ENCODE measurements around the gene INPP5E. TPM values are rescaled to one million over a fixed set of nuclear protein-coding genes. Genes with fewer than 3 reads are reported as not detected.

Gene INPP5E
- total and polyA plus RNA-seq, 2 experiments from 2014 or later = 5.8 to 13.4 TPM

- Histone ChIP-seq H3K79me2 (replicated peaks; ENCODE audit: insufficient read depth) (no peaks in the 10 kb centered on the region), H3K4me3 (no peak overlapping the region), H3K27ac (ENCODE audit: low read depth) (no peak overlapping the region), H3F3A (replicated peaks; ENCODE audit: low read depth) (0 out of 2 replicates have a peak, but pooled peaks cover 12% of the 10 kb centered on the region), H2AFZ (no peak overlapping the region), H4K20me1 (replicated peaks; ENCODE audit: insufficient read depth) (peaks cover 10% of the 10 kb centered on the region), H3K4me2 (no peak overlapping the region), H3K27me3 (ENCODE audit: insufficient read depth) (no peaks in the 10 kb centered on the region), H3K4me1 (ENCODE audit: insufficient read depth) (no peaks in the 10 kb centered on the region), H3K9me2 (ENCODE audit: insufficient read depth) (no peaks in the 10 kb centered on the region), H3K36me3 (ENCODE audit: insufficient read depth) (peaks cover 35% of the 10 kb centered on the region)
- DNase-seq (ENCODE audit: low spot score) (no peak), ATAC-seq (no peak)
- Mint-ChIP-seq H3K27ac (no peak overlapping the region), H3K27me3 (ENCODE audit: insufficient read depth, low read depth, poor library complexity) (peaks cover 7% of the 10 kb centered on the region), H3K36me3 (ENCODE audit: low read depth) (peaks cover 88% of the 10 kb centered on the region), H3K9me3 (no peaks in the 10 kb centered on the region; the same call in 2 of the 3 replicates), H3K4me1 (no peaks in the 10 kb centered on the region; the same call in 2 of the 3 replicates), H3K4me3 (no peak overlapping the region)
- TF ChIP-seq STAT1 (IDR thresholded peaks at IDR 0.05; ENCODE audit: unreplicated experiment) (no peak), CREB1 (CRISPR knock-in tag; IDR thresholded peaks at IDR 0.05; ENCODE audit: low read depth) (no peak), EZH2phosphoT487 (IDR thresholded peaks at IDR 0.05; ENCODE audit: unreplicated experiment) (no peak), NANOG (IDR thresholded peaks at IDR 0.05; ENCODE audit: borderline replicate concordance) (no peak), POLR2AphosphoS5 (IDR thresholded peaks at IDR 0.05; ENCODE audit: low read depth) (no peak), ZNF462 (CRISPR knock-in tag; IDR thresholded peaks at IDR 0.05) (no peak), EZH2 (IDR thresholded peaks at IDR 0.05; ENCODE audit: low read depth, unreplicated experiment) (no peak), ZNF331 (CRISPR knock-in tag; IDR thresholded peaks at IDR 0.05; ENCODE audit: low read depth) (no peak), REST (IDR thresholded peaks at IDR 0.05; ENCODE audit: unreplicated experiment) (no peak), ZNF114 (CRISPR knock-in tag; IDR thresholded peaks at IDR 0.05) (no peak), JUNB (IDR thresholded peaks at IDR 0.05; ENCODE audit: unreplicated experiment) (no peak), CTCF (conservative IDR thresholded peaks at IDR 0.05; ENCODE audit: low read depth in 2 of 2) (no peak), ETS1 (IDR thresholded peaks at IDR 0.05) (no peak)
These were observed 9.0 kb upstream of the INPP5E start for GRCh38 chr9:136448655-136449054.
